SK-N-SH (cell line): Measurements from ENCODE around the gene ASAP2. TPM values are rescaled to one million over a fixed set of nuclear protein-coding genes. Genes with fewer than 3 reads are reported as not detected.
A peak's percentile ranks its signal among the peaks of the same experiment; 100 is the strongest.

ENCODE experiments used
- CTCF ChIA-PET: fragments of 300-600, 350-600 bp; formaldehyde crosslinking; extraction: SDS; loops from one replicate; lab custom pipeline; 2021; lab: Yijun Ruan, JAX
- POLR2A ChIA-PET: fragments of 350-600 bp; sonication (Branson Sonifier 250); formaldehyde crosslinking; extraction: SDS; loops from one replicate; lab custom pipeline; 2020; ENCODE audit warnings: antibody characterized with exemption, inconsistent platforms; lab: Yijun Ruan, JAX
- DNase-seq: peaks from one replicate; pipeline ENCODE4 v3.0.0; 2012
- H2AFZ ChIP-seq: fragments of 200-600 bp; sonication (generic); 2 replicates; pipeline ENCODE4 v1.8.1; 2016; ENCODE audit warnings: antibody characterized with exemption, mild to moderate bottlenecking, low read depth
- H3F3A ChIP-seq: fragments of 200-600 bp; sonication (generic); replicated peaks from 2 replicates; pipeline ENCODE3; 2016; ENCODE audit warnings: antibody characterized with exemption, mild to moderate bottlenecking; ENCODE audit not compliant: insufficient read depth
- H3K27ac ChIP-seq, 2 experiments: fragments of 200-500 bp in 1 of 2; fragments of 200-600 bp in 1 of 2; sonication (Bioruptor generic) in 1 of 2; sonication (generic), shearing (Covaris generic) in 1 of 2; 2 replicates each; pipeline versions ENCODE4 v1.5.1 to v1.6.1; 2014 to 2016; ENCODE audit warnings: low read depth in 2 of 2, inconsistent platforms in 1 of 2, low read length in 1 of 2, mild to moderate bottlenecking in 1 of 2, mixed read lengths in 1 of 2
- H3K27me3 ChIP-seq: fragments of 200-600 bp; sonication (generic), shearing (Covaris generic); 2 replicates; pipeline ENCODE4 v1.6.1; 2016; ENCODE audit warnings: mixed run types; ENCODE audit not compliant: insufficient read depth
- H3K36me3 ChIP-seq, 2 experiments: fragments of 200-500 bp in 1 of 2; fragments of 200-600 bp in 1 of 2; sonication (Bioruptor generic) in 1 of 2; sonication (generic) in 1 of 2; replicated peaks in 1 of 2; 2 replicates each; pipeline versions ENCODE3 to v1.5.1; 2014 to 2016; ENCODE audit warnings: low read length in 1 of 2, mild to moderate bottlenecking in 1 of 2; ENCODE audit not compliant: insufficient read depth in 2 of 2, control insufficient read depth in 1 of 2
- H3K4me1 ChIP-seq, 2 experiments: fragments of 200-500 bp in 1 of 2; fragments of 200-600 bp in 1 of 2; sonication (Bioruptor generic) in 1 of 2; sonication (generic), shearing (Covaris generic) in 1 of 2; 2 replicates each; pipeline versions ENCODE4 v1.5.1 to v1.6.1; 2014 to 2016; ENCODE audit warnings: low read depth in 1 of 2, low read length in 1 of 2, mixed run types in 1 of 2; ENCODE audit not compliant: insufficient read depth in 2 of 2, control insufficient read depth in 1 of 2
- H3K4me2 ChIP-seq: fragments of 200-600 bp; sonication (generic), shearing (Covaris generic); 2 replicates; pipeline ENCODE4 v1.6.1; 2017; ENCODE audit warnings: mixed run types
- H3K4me3 ChIP-seq, 2 experiments: fragments of 200-500 bp in 1 of 2; fragments of 200-600 bp in 1 of 2; sonication (Bioruptor generic) in 1 of 2; sonication (generic), shearing (Covaris generic) in 1 of 2; 2 replicates each; pipeline versions ENCODE4 v1.5.1 to v1.8.1; 2014 to 2016; ENCODE audit warnings: low read depth in 2 of 2, inconsistent platforms in 1 of 2, low read length in 1 of 2, mild to moderate bottlenecking in 1 of 2, mixed read lengths in 1 of 2, moderate library complexity in 1 of 2
- H3K79me2 ChIP-seq: fragments of 200-600 bp; sonication (generic); 2 replicates; pipeline ENCODE4 v1.8.1; 2017; ENCODE audit warnings: mild to moderate bottlenecking; ENCODE audit not compliant: insufficient read depth
- H3K9ac ChIP-seq: fragments of 200-600 bp; sonication (generic); 2 replicates; pipeline ENCODE4 v1.6.1; 2017; ENCODE audit warnings: mixed run types
- H3K9me2 ChIP-seq: fragments of 200-600 bp; sonication (generic); 2 replicates; pipeline ENCODE4 v1.6.1; 2017; ENCODE audit warnings: mixed run types
- H3K9me3 ChIP-seq: fragments of 200-600 bp; sonication (generic); 2 replicates; pipeline ENCODE4 v1.6.1; 2017; ENCODE audit warnings: mixed run types, mild to moderate bottlenecking, moderate library complexity
- H4K20me1 ChIP-seq: fragments of 200-600 bp; sonication (generic); 2 replicates; pipeline ENCODE4 v1.6.1; 2017; ENCODE audit warnings: mild to moderate bottlenecking, mixed run types; ENCODE audit not compliant: insufficient read depth
- CHD2 ChIP-seq: fragments of 150-350 bp; IDR thresholded peaks from 2 replicates; pipeline ENCODE4 v1.6.1; 2018; ENCODE audit warnings: low read length; ENCODE audit not compliant: partially characterized antibody
- ELF1 ChIP-seq: IDR thresholded peaks from 2 replicates; pipeline ENCODE4 v1.4.0; 2012
- FOSL2 ChIP-seq: IDR thresholded peaks from 2 replicates; pipeline ENCODE4 v1.4.0; 2012; ENCODE audit warnings: low read depth, mild to moderate bottlenecking, moderate library complexity, borderline replicate concordance
- FOXJ3 ChIP-seq: sonication (generic); formaldehyde crosslinking; IDR thresholded peaks from 2 replicates; pipeline ENCODE4 v1.5.1; 2020; ENCODE audit warnings: mild to moderate bottlenecking, missing genetic modification reagents
- GATA2 ChIP-seq: sonication (generic); formaldehyde crosslinking; IDR thresholded peaks from 2 replicates; pipeline ENCODE4 v1.5.0; 2020; ENCODE audit warnings: mild to moderate bottlenecking, missing genetic modification reagents
- IRF3 ChIP-seq: fragments of 150-350 bp; IDR thresholded peaks from 2 replicates; pipeline ENCODE4 v1.6.1; 2016; ENCODE audit warnings: mild to moderate bottlenecking, low read depth, low read length
- JUND ChIP-seq: IDR thresholded peaks from 2 replicates; pipeline ENCODE4 v1.4.0; 2012
- MAX ChIP-seq: IDR thresholded peaks from 2 replicates; pipeline ENCODE4 v1.4.0; 2012; ENCODE audit warnings: low read depth
- MEF2A ChIP-seq: IDR thresholded peaks from 2 replicates; pipeline ENCODE4 v1.4.0; 2012; ENCODE audit warnings: low read depth, borderline replicate concordance
- MXI1 ChIP-seq: IDR thresholded peaks from 2 replicates; pipeline ENCODE4 v1.6.1; 2012; ENCODE audit warnings: mild to moderate bottlenecking, low read depth, low read length, improper control_type of control experiment
- RCOR1 ChIP-seq: fragments of 150-350 bp; IDR thresholded peaks from 2 replicates; pipeline ENCODE4 v1.6.1; 2017; ENCODE audit warnings: antibody characterized with exemption, low read length
- REST ChIP-seq: IDR thresholded peaks from 2 replicates; pipeline ENCODE4 v1.6.1; 2012; ENCODE audit warnings: mild to moderate bottlenecking, low read depth, low read length, moderate library complexity
- RXRA ChIP-seq: IDR thresholded peaks from 2 replicates; pipeline ENCODE4 v1.4.0; 2012; ENCODE audit warnings: low read depth, mild to moderate bottlenecking, borderline replicate concordance
- SIN3A ChIP-seq: IDR thresholded peaks from 2 replicates; pipeline ENCODE4 v1.6.1; 2012; ENCODE audit warnings: low read depth, mild to moderate bottlenecking, low read length, moderate library complexity, borderline replicate concordance
- SMC3 ChIP-seq: IDR thresholded peaks from 2 replicates; pipeline ENCODE4 v1.6.1; 2012; ENCODE audit warnings: low read depth, low read length, improper control_type of control experiment
- TAF1 ChIP-seq: IDR thresholded peaks from 2 replicates; pipeline ENCODE4 v1.6.1; 2012; ENCODE audit warnings: low read depth, mild to moderate bottlenecking, low read length, moderate library complexity, borderline replicate concordance
- TCF12 ChIP-seq: IDR thresholded peaks from 2 replicates; pipeline ENCODE4 v1.4.0; 2012
- USF2 ChIP-seq: fragments of 150-350 bp; IDR thresholded peaks from 2 replicates; pipeline ENCODE4 v1.6.1; 2017; ENCODE audit warnings: antibody characterized with exemption, low read length, low read depth, borderline replicate concordance
- YY1 ChIP-seq: IDR thresholded peaks from 2 replicates; pipeline ENCODE4 v1.4.0; 2012; ENCODE audit warnings: low read depth, mild to moderate bottlenecking
- WGBS: methylation state at CpG from one replicate; pipeline ENCODE4 v1.1.6; 2017; ENCODE audit warnings: low lambda C conversion rate; 5-methylcytosine and 5-hydroxymethylcytosine counted together
- polyA plus RNA-seq, 3 experiments: library from polyadenylated mRNA; depleted of rRNA; stranded (reverse); fragments of >200 nt; gene quantifications; 2 replicates each; pipeline ENCODE4 v1.2.3, GENCODE V29; 2012

ASAP2 gene
- polyA plus RNA-seq, 1 of the 3 experiments (the other 2 are of a cell fraction), result 37.9 TPM

GRCh38 chr2:9332136-9332852 lies 125.7 kb downstream of the ASAP2 start:
- Histone ChIP-seq H3K27me3 (no peaks in the 10 kb centered on the region), H3K79me2 (peaks cover 23% of the 10 kb centered on the region), H3K4me2 (no peak overlapping the region), H3K27ac (peak overlapping the region in 1 of 2 experiments; percentile 45; a peak in 2 of 4 replicates), H3K36me3 (peaks cover 56 to 71% of the 10 kb centered on the region in 2 experiments), H3K4me1 (peaks cover 25 to 31% of the 10 kb centered on the region in 2 experiments), H3K9me3 (no peaks in the 10 kb centered on the region), H2AFZ (no peak overlapping the region), H3K9ac (no peak overlapping the region), H4K20me1 (peaks cover 5% of the 10 kb centered on the region; the same call in 1 of the 2 replicates), H3K4me3 (no peak overlapping the region), H3F3A (peaks cover 38% of the 10 kb centered on the region), H3K9me2 (no peaks in the 10 kb centered on the region)
- CTCF ChIA-PET, result interaction anchor here (0.9 to 1.7 kb wide), 5 partner anchors 21 to 189 kb away, joined by 3 to 12 read pairs (median 3); no protein-coding TSS in a partner anchor
- WGBS, result 95% methylated on average over 13 of the region's 13 CpGs
- TF ChIP-seq IRF3 (no peak), RXRA (no peak), YY1 (no peak), TAF1 (no peak), MXI1 (no peak), GATA2 (CRISPR knock-in tag) (no peak), FOXJ3 (no peak), CHD2 (no peak), ELF1 (no peak), RCOR1 (no peak), USF2 (no peak)
- POLR2A ChIA-PET, result no interaction called here
- DNase-seq, result no peak

- Histone ChIP-seq H4K20me1 (peaks cover 8% of the 10 kb centered on the region; the same call in 1 of the 2 replicates), H3K27ac (peak overlapping the region; percentile 45 to 58), H3K9me2 (no peaks in the 10 kb centered on the region), H3K4me1 (peaks cover 26 to 37% of the 10 kb centered on the region in 2 experiments), H3F3A (peaks cover 32% of the 10 kb centered on the region), H3K4me3 (no peak overlapping the region), H3K9me3 (no peaks in the 10 kb centered on the region), H3K4me2 (no peak overlapping the region), H2AFZ (no peak overlapping the region), H3K9ac (no peak overlapping the region), H3K79me2 (peaks cover 26% of the 10 kb centered on the region), H3K36me3 (peaks cover 53 to 70% of the 10 kb centered on the region in 2 experiments), H3K27me3 (no peaks in the 10 kb centered on the region)
- WGBS, result 87% methylated on average over 6 of the region's 6 CpGs
- ChIA-PET CTCF (interaction anchor here (0.6 to 4.8 kb wide), 26 partner anchors 11 to 190 kb away, joined by 3 to 68 read pairs (median 4); partner anchors contain the start of gene ASAP2), POLR2A (no interaction called here)
- no peak for DNase-seq
- TF ChIP-seq FOXJ3, result no peak
- no peak for TF ChIP-seq ELF1
- no peak for TF ChIP-seq TCF12
- no peak for TF ChIP-seq SMC3
- TF ChIP-seq REST, result no peak
- TF ChIP-seq GATA2 (CRISPR knock-in tag), result no peak
- TF ChIP-seq CHD2, result no peak
- TF ChIP-seq JUND, result no peak
- TF ChIP-seq YY1, result no peak
- no peak for TF ChIP-seq SIN3A
- no peak for TF ChIP-seq FOSL2
- TF ChIP-seq MEF2A, result no peak
- TF ChIP-seq USF2, result no peak
- TF ChIP-seq MAX, result no peak
Observed at GRCh38 chr2:9332853-9333245, 126.2 kb downstream of the ASAP2 start.
